H1 (cell line): ENCODE measurements around the gene SH3PXD2B. TPM values are rescaled to one million over a fixed set of nuclear protein-coding genes. Genes with fewer than 3 reads are reported as not detected.

ENCODE experiments used
- CTCF ChIA-PET: fragments of 300-600 bp; sonication (Branson Sonifier 250); formaldehyde crosslinking; loops from one replicate; lab custom pipeline; 2021; ENCODE audit not compliant: partially characterized antibody; lab: Charles Lee
- POLR2A ChIA-PET: fragments of 300-600 bp; sonication (Branson Sonifier 250); formaldehyde crosslinking; loops from one replicate; lab custom pipeline; 2021; ENCODE audit warnings: inconsistent platforms; ENCODE audit not compliant: partially characterized antibody; lab: Charles Lee
- DNase-seq, 2 experiments: peaks; one replicate each; pipeline versions ENCODE4 v3.0.0 to v3.0.0-alpha.2; 2010 to 2022; ENCODE audit warnings: low spot score in 2 of 2, low read depth in 1 of 2, mixed read lengths in 1 of 2
- FAIRE-seq: peaks from 2 replicates; lab custom pipeline; 2011; peaks lifted over from hg19 to GRCh38; lab: Jason Lieb, UNC
- H2AFZ ChIP-seq: 2 replicates; pipeline ENCODE4 v1.8.1; 2012; ENCODE audit warnings: low read length, inconsistent platforms
- H2AK5ac ChIP-seq: 2 replicates; pipeline ENCODE4 v1.6.1; 2013; ENCODE audit warnings: low read depth, low read length
- H2BK120ac ChIP-seq: replicated peaks from 2 replicates; pipeline ENCODE3; 2013; ENCODE audit warnings: low read depth, low read length, inconsistent platforms
- H2BK12ac ChIP-seq: 2 replicates; pipeline ENCODE4 v1.6.1; 2013; ENCODE audit warnings: low read depth, low read length
- H2BK15ac ChIP-seq: 2 replicates; pipeline ENCODE4 v1.6.1; 2013; ENCODE audit warnings: low read length
- H2BK20ac ChIP-seq: 2 replicates; pipeline ENCODE4 v1.6.1; 2013; ENCODE audit warnings: low read length
- H2BK5ac ChIP-seq: 2 replicates; pipeline ENCODE4 v1.6.1; 2013; ENCODE audit warnings: low read depth, low read length
- H3K14ac ChIP-seq: 2 replicates; pipeline ENCODE4 v1.6.1; 2013; ENCODE audit warnings: inconsistent platforms; ENCODE audit not compliant: insufficient read length
- H3K18ac ChIP-seq: 2 replicates; pipeline ENCODE4 v1.6.1; 2013; ENCODE audit warnings: low read length; ENCODE audit errors: extremely low read depth
- H3K23ac ChIP-seq: 2 replicates; pipeline ENCODE4 v1.6.1; 2013; ENCODE audit warnings: inconsistent platforms; ENCODE audit not compliant: insufficient read length
- H3K23me2 ChIP-seq: 2 replicates; pipeline ENCODE4 v1.6.1; 2013; ENCODE audit warnings: low read depth, low read length
- H3K27ac ChIP-seq: 2 replicates; pipeline ENCODE4 v1.6.1; 2011; ENCODE audit warnings: low read depth, low read length, inconsistent platforms
- H3K27me3 ChIP-seq, 4 experiments: replicated peaks in 1 of 4; 1 replicate in 1 of 4; 2 replicates in 3 of 4; pipeline versions ENCODE4 v1.6.1 to v1.8.1; 2011 to 2013; ENCODE audit warnings: low read length in 3 of 4, mild to moderate bottlenecking in 3 of 4, inconsistent platforms in 2 of 4, mixed read lengths in 2 of 4, moderate library complexity in 1 of 4; ENCODE audit not compliant: control insufficient read depth in 3 of 4, insufficient read depth in 3 of 4; ENCODE audit errors: extremely low read depth in 1 of 4
- H3K36me3 ChIP-seq, 4 experiments: 2 replicates each; pipeline versions ENCODE4 v1.6.1 to v1.8.1; 2011 to 2013; ENCODE audit warnings: mild to moderate bottlenecking in 4 of 4, low read length in 3 of 4, moderate library complexity in 2 of 4, control low read depth in 1 of 4, inconsistent platforms in 1 of 4; ENCODE audit not compliant: insufficient read depth in 4 of 4, control insufficient read depth in 2 of 4
- H3K4ac ChIP-seq: replicated peaks from 2 replicates; pipeline ENCODE3; 2013; ENCODE audit warnings: low read length, low read depth, mixed read lengths, inconsistent platforms; ENCODE audit not compliant: insufficient read length
- H3K4me1 ChIP-seq, 4 experiments: replicated peaks in 1 of 4; 1 replicate in 1 of 4; 2 replicates in 3 of 4; pipeline versions ENCODE4 v1.6.1 to v1.8.1; 2011 to 2013; ENCODE audit warnings: low read length in 3 of 4, inconsistent platforms in 2 of 4, mixed read lengths in 1 of 4; ENCODE audit not compliant: insufficient read depth in 4 of 4, control insufficient read depth in 3 of 4
- H3K4me2 ChIP-seq, 2 experiments: 2 replicates each; pipeline versions ENCODE4 v1.6.1 to v1.8.1; 2011 to 2013; ENCODE audit warnings: low read depth in 2 of 2, low read length in 2 of 2, control low read depth in 1 of 2, inconsistent platforms in 1 of 2, mild to moderate bottlenecking in 1 of 2; ENCODE audit not compliant: insufficient read depth in 1 of 2
- H3K4me3 ChIP-seq, 4 experiments: fragments of 200-600, 300-600 bp in 1 of 4; sonication (generic), shearing (Covaris generic), sonication (Bioruptor Twin) in 1 of 4; 2 replicates each; pipeline versions ENCODE4 v1.5.1 to v1.8.1; 2011 to 2016; ENCODE audit warnings: low read length in 4 of 4, low read depth in 3 of 4, control low read depth in 2 of 4, inconsistent platforms in 2 of 4, mild to moderate bottlenecking in 2 of 4, mixed read lengths in 1 of 4, moderate library complexity in 1 of 4; ENCODE audit not compliant: insufficient read depth in 2 of 4; ENCODE audit errors: extremely low read depth in 1 of 4
- H3K56ac ChIP-seq: replicated peaks from 2 replicates; pipeline ENCODE3; 2013; ENCODE audit warnings: low read depth, mild to moderate bottlenecking, mixed read lengths, low read length, inconsistent platforms; ENCODE audit not compliant: insufficient read length
- H3K79me1 ChIP-seq: 2 replicates; pipeline ENCODE4 v1.6.1; 2013; ENCODE audit warnings: low read depth, low read length, control low read depth
- H3K79me2 ChIP-seq, 2 experiments: 2 replicates each; pipeline versions ENCODE4 v1.6.1 to v1.8.1; 2012 to 2013; ENCODE audit warnings: low read length in 2 of 2, mild to moderate bottlenecking in 2 of 2, inconsistent platforms in 1 of 2; ENCODE audit not compliant: insufficient read depth in 2 of 2, control insufficient read depth in 1 of 2
- H3K9ac ChIP-seq, 4 experiments: replicated peaks in 1 of 4; 1 replicate in 1 of 4; 2 replicates in 3 of 4; pipeline versions ENCODE4 v1.6.1 to v1.8.1; 2011 to 2013; ENCODE audit warnings: low read depth in 3 of 4, low read length in 3 of 4, control low read depth in 2 of 4, mild to moderate bottlenecking in 2 of 4, moderate library complexity in 2 of 4, inconsistent platforms in 1 of 4; ENCODE audit errors: extremely low read depth in 1 of 4
- H3K9me3 ChIP-seq, 2 experiments: 2 replicates each; pipeline versions ENCODE4 v1.6.1 to v1.8.1; 2012 to 2013; ENCODE audit warnings: mild to moderate bottlenecking in 2 of 2, moderate library complexity in 2 of 2, control low read depth in 1 of 2, inconsistent platforms in 1 of 2, low read depth in 1 of 2, low read length in 1 of 2, mixed read lengths in 1 of 2; ENCODE audit not compliant: insufficient read depth in 2 of 2
- H4K20me1 ChIP-seq, 2 experiments: replicated peaks in 1 of 2; 2 replicates each; pipeline versions ENCODE3 to v1.8.1; 2011 to 2013; ENCODE audit warnings: inconsistent platforms in 2 of 2, low read length in 2 of 2, mild to moderate bottlenecking in 1 of 2; ENCODE audit not compliant: insufficient read depth in 2 of 2, control insufficient read depth in 1 of 2
- H4K5ac ChIP-seq: 2 replicates; pipeline ENCODE4 v1.6.1; 2013; ENCODE audit warnings: low read length, low read depth, mixed read lengths, inconsistent platforms; ENCODE audit not compliant: insufficient read length
- H4K8ac ChIP-seq: 2 replicates; pipeline ENCODE4 v1.8.0; 2013; ENCODE audit warnings: mild to moderate bottlenecking, moderate library complexity, low read length, inconsistent platforms; ENCODE audit not compliant: insufficient read depth; ENCODE audit errors: extremely low read depth
- H4K91ac ChIP-seq: replicated peaks from 2 replicates; pipeline ENCODE3; 2013; ENCODE audit warnings: low read length, mixed read lengths, inconsistent platforms; ENCODE audit not compliant: insufficient read length
- ASH2L ChIP-seq: fragments of 200-600, 300-600 bp; sonication (generic); IDR thresholded peaks from one replicate; pipeline ENCODE4 v1.7.1; 2017; ENCODE audit warnings: low read length
- HDAC2 ChIP-seq, 2 experiments: fragments of 300-600 bp in 1 of 2; sonication (generic) in 1 of 2; IDR thresholded peaks; 2 replicates each; pipeline ENCODE4 v1.6.1; 2011 to 2012; ENCODE audit warnings: low read depth in 2 of 2, low read length in 2 of 2, mild to moderate bottlenecking in 2 of 2, moderate library complexity in 2 of 2, borderline replicate concordance in 1 of 2, inconsistent platforms in 1 of 2
- POLR2AphosphoS5 ChIP-seq: IDR thresholded peaks from 2 replicates; pipeline ENCODE4 v1.6.1; 2011; ENCODE audit warnings: low read depth, low read length
- SRF ChIP-seq: IDR thresholded peaks from 2 replicates; pipeline ENCODE4 v1.6.1; 2011; ENCODE audit warnings: mild to moderate bottlenecking, low read depth, low read length, moderate library complexity
- ZNF274 ChIP-seq: IDR thresholded peaks from 2 replicates; pipeline ENCODE4 v1.7.0; 2012; ENCODE audit warnings: low read length, borderline replicate concordance; ENCODE audit errors: extremely low read depth
- WGBS, 2 experiments: shearing (Covaris generic) in 1 of 2; methylation state at CpG; one replicate each; pipeline versions ENCODE4 v1.1.6 to v1.1.7; 2013 to 2015; ENCODE audit warnings: low lambda C conversion rate in 2 of 2, mixed read lengths in 2 of 2, inconsistent platforms in 1 of 2, low coverage in 1 of 2, missing lambda C conversion rate in 1 of 2; ENCODE audit not compliant: insufficient replicate concordance in 2 of 2, insufficient coverage in 1 of 2, insufficient read length in 1 of 2; ENCODE audit errors: extremely low coverage in 1 of 2, missing lambda C conversion rate in 1 of 2; 5-methylcytosine and 5-hydroxymethylcytosine counted together
- polyA plus RNA-seq, 7 experiments: library from polyadenylated mRNA; depleted of rRNA in 3 of 7; stranded (reverse) in 5 of 7; unstranded in 2 of 7; fragments of >200 nt in 5 of 7; fragments of 200-250 nt in 2 of 7; gene quantifications; 1 replicate in 5 of 7; 2 replicates in 1 of 7; 4 replicates in 1 of 7; pipeline versions ENCODE4 v1.2.1 to v1.2.3, GENCODE V29; 2011 to 2013; ENCODE audit warnings: missing spikeins in 2 of 7, mixed read lengths in 2 of 7
- total RNA-seq: library from RNA; stranded (reverse); fragmentation: NEBNext Ultra II Directional; extraction: Animal tissue kit (Norgen Biotek cat#: 25700); gene quantifications from 2 replicates; pipeline ENCODE4 v1.2.1, GENCODE V29; 2021
- TF ChIP-seq, protein P1 (sequence below): IDR thresholded peaks from 2 replicates; pipeline ENCODE4 v1.6.1; 2012; ENCODE audit warnings: inconsistent platforms

Gene SH3PXD2B
- total and polyA plus RNA-seq, 2 of the 8 experiments (the other 6 are each of a cell fraction or from before 2014, with no cell fraction given) = 32.9 to 72.9 TPM

DNA sequence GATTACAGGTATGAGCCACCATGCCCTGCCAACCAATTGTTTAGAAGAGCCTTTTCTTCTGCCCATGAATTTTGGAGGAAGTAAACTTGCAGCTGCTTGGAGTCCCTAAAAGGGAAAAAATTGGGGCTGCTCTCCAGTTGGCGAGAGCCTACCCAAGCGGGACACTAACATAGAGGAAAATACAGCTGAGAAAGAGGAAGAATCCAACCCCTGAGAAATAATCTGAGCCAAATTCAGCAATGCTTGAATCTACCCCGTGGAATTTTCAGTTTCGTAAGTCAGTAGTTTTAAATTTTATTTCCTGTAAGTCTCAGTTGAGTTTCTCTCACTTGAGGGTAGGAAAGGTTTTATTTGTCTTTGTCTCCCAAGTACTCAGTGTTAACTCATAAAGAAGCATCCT is 140.4 kb downstream of the SH3PXD2B start:
- no peaks in the 10 kb centered on the region; the same call in 1 of the 2 replicates for H3K23me2 ChIP-seq
- no peaks in the 10 kb centered on the region for H3K79me1 ChIP-seq
- no peak overlapping the region for H3K27ac ChIP-seq
- no peak for DNase-seq
- no peak overlapping the region for H2BK120ac ChIP-seq
- ChIA-PET POLR2A (no interaction called here), CTCF (interaction anchor here (0.6 to 1.4 kb wide), 4 partner anchors 19 to 273 kb away, joined by 3 to 4 read pairs (median 4); no protein-coding TSS in a partner anchor)
- no peak overlapping the region for H4K5ac ChIP-seq
- no peak overlapping the region for H3K14ac ChIP-seq
- H3K4me1 ChIP-seq = no peaks in the 10 kb centered on the region
- 83% methylated on average over 4 of the region's 4 CpGs; no CpG with 5 or more reads in 1 of the 2 experiments for whole genome bisulfite sequencing, 2 experiments
- FAIRE-seq = no peak
- no peak overlapping the region for H3K4me3 ChIP-seq
- H3K23ac ChIP-seq = no peak overlapping the region
- no peaks in the 10 kb centered on the region for H3K27me3 ChIP-seq
- no peaks in the 10 kb centered on the region for H3K36me3 ChIP-seq
- no peak overlapping the region for H4K91ac ChIP-seq
- no peaks in the 10 kb centered on the region for H3K9me3 ChIP-seq
- no peak overlapping the region for H2BK5ac ChIP-seq
- H3K4ac ChIP-seq = no peak overlapping the region
- H4K8ac ChIP-seq = no peak overlapping the region
- H2AFZ ChIP-seq = no peak overlapping the region
- no peak overlapping the region for H3K56ac ChIP-seq
- H2BK12ac ChIP-seq = no peak overlapping the region
- H4K20me1 ChIP-seq = no peaks in the 10 kb centered on the region
- no peak overlapping the region for H3K18ac ChIP-seq
- H3K9ac ChIP-seq = no peak overlapping the region
- no peak overlapping the region for H3K4me2 ChIP-seq
- H2BK15ac ChIP-seq = no peak overlapping the region
- no peaks in the 10 kb centered on the region for H3K79me2 ChIP-seq
- H2BK20ac ChIP-seq = no peak overlapping the region
- H2AK5ac ChIP-seq = no peak overlapping the region
- TF ChIP-seq ZNF274 (no peak), HDAC2 (IDR thresholded peaks at IDR 0.05; ENCODE audit: borderline replicate concordance in 1 of 2, low read depth in 2 of 2, low read length in 2 of 2) (no peak), POLR2AphosphoS5 (no peak), SRF (no peak), ASH2L (no peak)
- TF ChIP-seq, protein P1, sequence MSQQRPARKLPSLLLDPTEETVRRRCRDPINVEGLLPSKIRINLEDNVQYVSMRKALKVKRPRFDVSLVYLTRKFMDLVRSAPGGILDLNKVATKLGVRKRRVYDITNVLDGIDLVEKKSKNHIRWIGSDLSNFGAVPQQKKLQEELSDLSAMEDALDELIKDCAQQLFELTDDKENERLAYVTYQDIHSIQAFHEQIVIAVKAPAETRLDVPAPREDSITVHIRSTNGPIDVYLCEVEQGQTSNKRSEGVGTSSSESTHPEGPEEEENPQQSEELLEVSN = no peak
